Measurements from ENCODE around the gene ENDOU.

The ENDOU gene

DNA sequence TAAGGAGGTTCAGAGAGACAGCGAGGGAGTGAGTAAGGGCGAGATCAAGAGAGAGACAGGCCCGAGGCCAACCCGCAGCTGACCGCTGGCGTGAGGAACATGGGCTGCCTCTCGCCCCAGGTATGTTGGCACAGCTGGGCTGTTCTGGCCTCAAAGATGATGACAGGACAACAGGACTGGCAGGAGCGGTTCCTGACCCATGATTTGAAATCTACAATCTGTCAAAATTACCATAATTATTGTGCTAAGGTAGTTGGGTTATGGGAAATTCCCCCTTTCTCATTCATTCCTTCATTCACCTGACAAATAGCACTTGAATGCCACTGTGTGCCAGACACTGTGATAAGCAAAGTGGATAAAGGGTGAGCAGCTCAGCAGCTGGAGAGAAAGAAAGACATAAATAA, 5.1 kb upstream of the ENDOU start:
- no peak for DNase-seq (ENCODE audit: low spot score)
- TF ChIP-seq, protein P1, sequence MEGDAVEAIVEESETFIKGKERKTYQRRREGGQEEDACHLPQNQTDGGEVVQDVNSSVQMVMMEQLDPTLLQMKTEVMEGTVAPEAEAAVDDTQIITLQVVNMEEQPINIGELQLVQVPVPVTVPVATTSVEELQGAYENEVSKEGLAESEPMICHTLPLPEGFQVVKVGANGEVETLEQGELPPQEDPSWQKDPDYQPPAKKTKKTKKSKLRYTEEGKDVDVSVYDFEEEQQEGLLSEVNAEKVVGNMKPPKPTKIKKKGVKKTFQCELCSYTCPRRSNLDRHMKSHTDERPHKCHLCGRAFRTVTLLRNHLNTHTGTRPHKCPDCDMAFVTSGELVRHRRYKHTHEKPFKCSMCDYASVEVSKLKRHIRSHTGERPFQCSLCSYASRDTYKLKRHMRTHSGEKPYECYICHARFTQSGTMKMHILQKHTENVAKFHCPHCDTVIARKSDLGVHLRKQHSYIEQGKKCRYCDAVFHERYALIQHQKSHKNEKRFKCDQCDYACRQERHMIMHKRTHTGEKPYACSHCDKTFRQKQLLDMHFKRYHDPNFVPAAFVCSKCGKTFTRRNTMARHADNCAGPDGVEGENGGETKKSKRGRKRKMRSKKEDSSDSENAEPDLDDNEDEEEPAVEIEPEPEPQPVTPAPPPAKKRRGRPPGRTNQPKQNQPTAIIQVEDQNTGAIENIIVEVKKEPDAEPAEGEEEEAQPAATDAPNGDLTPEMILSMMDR (IDR thresholded peaks at IDR 0.05; ENCODE audit: extremely low read depth, missing control alignments), result no peak

GRCh38 chr12:47729233-47729632, 3.9 kb upstream of the ENDOU start:
- DNase-seq (ENCODE audit: low spot score), result no peak
- TF ChIP-seq, protein P1 (IDR thresholded peaks at IDR 0.05; ENCODE audit: extremely low read depth, missing control alignments), result no peak

DNA sequence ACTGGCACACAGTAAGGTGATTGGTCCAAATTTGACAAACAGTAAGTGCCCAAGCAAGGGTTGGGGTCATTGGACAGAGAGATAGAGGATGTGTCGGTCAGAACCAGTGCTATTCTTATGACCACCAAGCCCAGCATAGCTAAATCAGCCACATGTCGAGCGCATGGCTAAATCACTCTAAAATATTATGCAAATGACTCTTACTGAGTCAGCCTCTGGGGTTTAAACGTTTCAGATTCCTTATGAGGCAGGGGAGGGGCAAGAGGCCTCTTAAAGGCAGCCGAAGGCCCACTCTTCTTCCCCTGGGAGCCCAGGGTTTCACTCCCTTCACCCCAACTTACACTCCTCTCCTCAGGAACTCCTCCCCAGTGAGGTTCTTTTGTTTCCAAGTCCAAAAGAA, 603 bp upstream of the ENDOU start:
- peak; percentile 58 for DNase-seq (ENCODE audit: low spot score)
- TF ChIP-seq, protein P1 (IDR thresholded peaks at IDR 0.05; ENCODE audit: extremely low read depth, missing control alignments), result no peak

- TF ChIP-seq, protein P1 (IDR thresholded peaks at IDR 0.05; ENCODE audit: extremely low read depth, missing control alignments), result no peak
- DNase-seq (ENCODE audit: low spot score), result no peak
Measured at GRCh38 chr12:47722941-47723631, 2.2 kb downstream of the ENDOU start.

- TF ChIP-seq, protein P1 (IDR thresholded peaks at IDR 0.05; ENCODE audit: extremely low read depth, missing control alignments), result no peak
- no peak for DNase-seq (ENCODE audit: low spot score)
Measured at GRCh38 chr12:47722136-47722834, 3.0 kb downstream of the ENDOU start.

- TF ChIP-seq, protein P1 (IDR thresholded peaks at IDR 0.05; ENCODE audit: extremely low read depth, missing control alignments), result no peak
- DNase-seq (ENCODE audit: low spot score), result no peak
Measured at GRCh38 chr12:47721431-47721973, 3.8 kb downstream of the ENDOU start.

DNA sequence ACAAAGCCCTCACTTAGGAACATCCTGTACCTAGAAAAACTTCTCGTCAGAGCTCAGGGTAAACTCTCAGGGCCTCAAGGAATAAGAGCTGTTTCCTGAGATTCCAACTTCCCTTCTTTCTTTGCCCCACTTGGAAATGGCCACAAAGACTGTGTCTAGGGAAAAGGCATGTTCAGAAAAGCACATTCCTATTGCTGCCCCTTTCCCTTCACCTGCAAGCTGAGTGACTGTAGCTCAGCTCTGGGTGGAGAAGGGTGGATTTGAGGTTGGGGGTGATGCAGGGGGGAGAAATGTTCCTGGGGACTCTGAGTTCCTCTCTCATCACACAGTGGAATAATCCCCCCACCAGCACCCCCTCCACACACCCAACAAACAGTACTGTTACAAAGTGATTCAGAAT, 6.8 kb downstream of the ENDOU start:
- no peak for DNase-seq (ENCODE audit: low spot score)
- TF ChIP-seq, protein P1 (IDR thresholded peaks at IDR 0.05; ENCODE audit: extremely low read depth, missing control alignments), result no peak

Measured in GM20000 (cell line).